Loucy (cell line): ENCODE data around the gene ASB1.

Source experiments
- CTCF ChIP-seq: fragments of 200-600 bp; sonication (generic); conservative IDR thresholded peaks from 2 replicates; pipeline ENCODE4 v1.5.1; 2014; ENCODE audit warnings: mild to moderate bottlenecking, antibody characterized with exemption, low read length
- EZH2phosphoT487 ChIP-seq: fragments of 200-600 bp; IDR thresholded peaks from 2 replicates; pipeline ENCODE4 v1.6.1; 2018; ENCODE audit warnings: antibody characterized with exemption, mild to moderate bottlenecking, moderate library complexity, borderline replicate concordance

GRCh38 chr2:238486123-238486848 lies 59.6 kb downstream of the ASB1 start:
- TF ChIP-seq CTCF (no peak), EZH2phosphoT487 (no peak)
